GM23338 (cell line): ENCODE data around the gene TWF2. TPM values are rescaled to one million over a fixed set of nuclear protein-coding genes. Genes with fewer than 3 reads are reported as not detected.

ENCODE experiments used
- JUNB ChIP-seq: IDR thresholded peaks from one replicate; pipeline ENCODE4 v1.6.1; 2016; ENCODE audit warnings: antibody characterized with exemption; ENCODE audit not compliant: unreplicated experiment
- REST ChIP-seq: IDR thresholded peaks from one replicate; pipeline ENCODE4 v1.6.1; 2018; ENCODE audit warnings: antibody characterized with exemption; ENCODE audit not compliant: unreplicated experiment
- ZNF462 ChIP-seq: fragments of 250-450 bp; sonication (Bioruptor Pico); IDR thresholded peaks from 2 replicates; pipeline ENCODE4 v1.5.0; 2020; ENCODE audit warnings: mild to moderate bottlenecking, moderate library complexity
- polyA plus RNA-seq: library from polyadenylated mRNA; unstranded; fragments of >200 nt; fragmentation: Nextera tagmentation; extraction: Ambion mirVana; gene quantifications from 2 replicates; pipeline ENCODE4 v1.2.1, GENCODE V29; 2016
- total RNA-seq: library from RNA; depleted of rRNA; stranded (reverse); fragments of >200 nt; shearing (Covaris generic); gene quantifications from 2 replicates; pipeline ENCODE4 v1.2.3, GENCODE V29; 2014
- TF ChIP-seq, protein P1 (sequence below), 2 experiments: fragments of 200-600 bp in 1 of 2; sonication (generic) in 1 of 2; conservative IDR thresholded peaks; 2 replicates each; pipeline versions ENCODE4 v1.5.1 to v1.6.1; 2016 to 2017; ENCODE audit warnings: antibody characterized with exemption in 2 of 2, low read depth in 2 of 2, mild to moderate bottlenecking in 2 of 2, moderate library complexity in 1 of 2

The TWF2 gene
- total and polyA plus RNA-seq, 2 experiments from 2014 or later, result 38.9 to 120 TPM

- TF ChIP-seq ZNF462 (CRISPR knock-in tag) (no peak), JUNB (no peak), REST (no peak)
- TF ChIP-seq, protein P1, sequence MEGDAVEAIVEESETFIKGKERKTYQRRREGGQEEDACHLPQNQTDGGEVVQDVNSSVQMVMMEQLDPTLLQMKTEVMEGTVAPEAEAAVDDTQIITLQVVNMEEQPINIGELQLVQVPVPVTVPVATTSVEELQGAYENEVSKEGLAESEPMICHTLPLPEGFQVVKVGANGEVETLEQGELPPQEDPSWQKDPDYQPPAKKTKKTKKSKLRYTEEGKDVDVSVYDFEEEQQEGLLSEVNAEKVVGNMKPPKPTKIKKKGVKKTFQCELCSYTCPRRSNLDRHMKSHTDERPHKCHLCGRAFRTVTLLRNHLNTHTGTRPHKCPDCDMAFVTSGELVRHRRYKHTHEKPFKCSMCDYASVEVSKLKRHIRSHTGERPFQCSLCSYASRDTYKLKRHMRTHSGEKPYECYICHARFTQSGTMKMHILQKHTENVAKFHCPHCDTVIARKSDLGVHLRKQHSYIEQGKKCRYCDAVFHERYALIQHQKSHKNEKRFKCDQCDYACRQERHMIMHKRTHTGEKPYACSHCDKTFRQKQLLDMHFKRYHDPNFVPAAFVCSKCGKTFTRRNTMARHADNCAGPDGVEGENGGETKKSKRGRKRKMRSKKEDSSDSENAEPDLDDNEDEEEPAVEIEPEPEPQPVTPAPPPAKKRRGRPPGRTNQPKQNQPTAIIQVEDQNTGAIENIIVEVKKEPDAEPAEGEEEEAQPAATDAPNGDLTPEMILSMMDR (conservative IDR thresholded peaks at IDR 0.05; ENCODE audit: low read depth in 2 of 2), result no peak
Measured at GRCh38 chr3:52195291-52195597, 43.7 kb downstream of the TWF2 start (continued).
